ENCODE measurements around the gene ELL.

DNA sequence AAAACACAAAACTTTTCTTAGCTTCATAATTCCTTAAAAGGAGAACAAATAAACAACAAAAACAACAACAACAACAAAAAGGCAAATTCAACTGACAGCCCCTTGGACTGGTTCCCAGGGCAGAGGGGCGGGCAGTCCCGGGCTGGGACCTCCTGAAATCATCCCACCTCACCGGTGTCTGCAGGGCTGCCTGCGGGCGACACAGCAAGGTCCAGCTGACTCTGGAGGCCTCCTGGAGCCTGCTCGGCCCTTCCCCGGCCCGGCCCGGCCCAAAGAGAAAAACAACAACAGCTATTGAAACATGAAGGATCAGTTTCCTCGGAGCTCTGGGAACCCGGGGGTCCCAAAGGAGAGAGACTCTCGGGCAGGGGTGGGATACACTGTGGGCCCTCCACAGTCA is 78.9 kb downstream of the ELL start:
- TF ChIP-seq CTCF (conservative IDR thresholded peaks at IDR 0.05; ENCODE audit: low read depth, low read length) = no peak
- TF ChIP-seq EZH2 (IDR thresholded peaks at IDR 0.05; ENCODE audit: low read length, unreplicated experiment) = no peak
- no peak for TF ChIP-seq EZH2phosphoT487 (IDR thresholded peaks at IDR 0.05; ENCODE audit: borderline replicate concordance, low read length)

Measured in PC-3 (cell line).